Medulla oblongata (tissue), 1 donor: ENCODE results near the gene GATB.
"Not testable (repeated sequence)": the region's sequence is repeated elsewhere in the genome, so short reads cannot be mapped to it uniquely, and the experiment has no call there.

Experiments used
- DNase-seq: peaks from one replicate; pipeline ENCODE4 v3.0.0-alpha.2; 2015; ENCODE audit errors: extremely low spot score

The GATB gene

GRCh38 chr4:151731670-151732069, 29.1 kb downstream of the GATB start:
- not testable (repeated sequence) for DNase-seq

GRCh38 chr4:151729731-151730559, 30.9 kb downstream of the GATB start:
- no peak for DNase-seq

GRCh38 chr4:151728679-151729078, 32.1 kb downstream of the GATB start:
- DNase-seq = no peak

GRCh38 chr4:151728006-151728405, 32.8 kb downstream of the GATB start:
- no peak for DNase-seq

- no peak for DNase-seq
Measured at GRCh38 chr4:151727365-151727764, 33.4 kb downstream of the GATB start.

- DNase-seq = no peak
Measured at GRCh38 chr4:151725087-151725486, 35.7 kb downstream of the GATB start.

GRCh38 chr4:151721916-151722315, 38.9 kb downstream of the GATB start:
- no peak for DNase-seq

- peak; percentile 51 for DNase-seq
Measured at GRCh38 chr4:151721466-151721865, 39.3 kb downstream of the GATB start.

- no peak for DNase-seq
Measured at GRCh38 chr4:151719956-151720334, 40.9 kb downstream of the GATB start.

GRCh38 chr4:151718984-151719955, 41.5 kb downstream of the GATB start:
- DNase-seq = no peak

GRCh38 chr4:151717909-151718628, 42.7 kb downstream of the GATB start:
- no peak for DNase-seq

GRCh38 chr4:151717314-151717713, 43.5 kb downstream of the GATB start:
- peak; percentile 91 for DNase-seq

- DNase-seq = no peak
Measured at GRCh38 chr4:151716324-151716723, 44.5 kb downstream of the GATB start.

- DNase-seq = no peak
Measured at GRCh38 chr4:151715881-151716280, 44.9 kb downstream of the GATB start.

- no peak for DNase-seq
Measured at GRCh38 chr4:151712777-151713176, 48.0 kb downstream of the GATB start.

GRCh38 chr4:151711646-151712045, 49.2 kb downstream of the GATB start:
- DNase-seq = no peak

- DNase-seq = no peak
Measured at GRCh38 chr4:151709587-151709986, 51.2 kb downstream of the GATB start.

- DNase-seq = no peak
Measured at GRCh38 chr4:151709071-151709470, 51.7 kb downstream of the GATB start.

- DNase-seq = no peak
Measured at GRCh38 chr4:151708100-151708499, 52.7 kb downstream of the GATB start.

- DNase-seq = no peak
Measured at GRCh38 chr4:151703401-151703800, 57.4 kb downstream of the GATB start.

GRCh38 chr4:151702256-151702655, 58.6 kb downstream of the GATB start:
- DNase-seq = no peak
